Measurements from ENCODE around the gene CTRB1. TPM values are rescaled to one million over a fixed set of nuclear protein-coding genes. Genes with fewer than 3 reads are reported as not detected.
"Not testable (repeated sequence)": the region's sequence is repeated elsewhere in the genome, so short reads cannot be mapped to it uniquely, and the experiment has no call there.

The CTRB1 gene
- total and polyA plus RNA-seq, 5 experiments from 2014 or later, result not detected

GRCh38 chr16:75195811-75196790 is 22.7 kb upstream of the CTRB1 start:
- ATAC-seq, result no peak
- H3K36me3 Mint-ChIP-seq, result no peaks in the 10 kb centered on the region
- POLR2A ChIA-PET, result no interaction called here
- no peak for DNase-seq
- H3K27me3 Mint-ChIP-seq, result peaks cover 10 to 28% (median 25%) of the 10 kb centered on the region in 5 donors
- H3K4me1 Mint-ChIP-seq, result peaks cover 1 to 19% (median 13%) of the 10 kb centered on the region in 4 donors
- H3K27ac Mint-ChIP-seq, result no peak overlapping the region
- H3K9me3 Mint-ChIP-seq, result no peaks in the 10 kb centered on the region
- H3K4me3 Mint-ChIP-seq, result no peak overlapping the region

- Mint-ChIP-seq H3K4me1 (peaks cover 4 to 23% (median 19%) of the 10 kb centered on the region in 4 donors), H3K27me3 (peaks cover 10 to 29% (median 25%) of the 10 kb centered on the region in 5 donors), H3K9me3 (no peaks in the 10 kb centered on the region), H3K4me3 (no peak overlapping the region), H3K27ac (no peak overlapping the region), H3K36me3 (no peaks in the 10 kb centered on the region)
- POLR2A ChIA-PET, result no interaction called here
- DNase-seq (no peak), ATAC-seq (no peak)
These were observed 22.0 kb upstream of the CTRB1 start for GRCh38 chr16:75196836-75197235.

- Mint-ChIP-seq H3K9me3 (no peaks in the 10 kb centered on the region), H3K27ac (peak overlapping the region in 2 of 10 donors; percentile 14 to 68), H3K36me3 (no peaks in the 10 kb centered on the region), H3K4me1 (peaks cover 4 to 26% (median 22%) of the 10 kb centered on the region in 4 donors), H3K27me3 (peaks cover 9 to 31% (median 25%) of the 10 kb centered on the region in 5 donors), H3K4me3 (no peak overlapping the region)
- POLR2A ChIA-PET, result no interaction called here
- ATAC-seq, result no peak
- DNase-seq, result no peak
These were observed 21.2 kb upstream of the CTRB1 start for GRCh38 chr16:75197522-75198134.

- H3K4me1 Mint-ChIP-seq, result peaks cover 4 to 26% (median 22%) of the 10 kb centered on the region in 4 donors
- POLR2A ChIA-PET, result interaction anchor here (1.0 kb wide), 1 partner anchor 187 kb away, joined by 4 read pairs; no protein-coding TSS in a partner anchor
- no peaks in the 10 kb centered on the region for H3K36me3 Mint-ChIP-seq
- peaks cover 5 to 29% (median 25%) of the 10 kb centered on the region in 5 donors for H3K27me3 Mint-ChIP-seq
- no peak for ATAC-seq
- no peak overlapping the region for H3K27ac Mint-ChIP-seq
- no peak overlapping the region for H3K4me3 Mint-ChIP-seq
- no peaks in the 10 kb centered on the region for H3K9me3 Mint-ChIP-seq
- no peak for DNase-seq
These were observed 20.6 kb upstream of the CTRB1 start for GRCh38 chr16:75198135-75198600.

- Mint-ChIP-seq H3K4me1 (peaks cover 4 to 26% (median 22%) of the 10 kb centered on the region in 4 donors), H3K4me3 (no peak overlapping the region), H3K9me3 (no peaks in the 10 kb centered on the region), H3K27ac (peak overlapping the region in 3 of 10 donors; percentile 37 to 47 (median 39)), H3K36me3 (no peaks in the 10 kb centered on the region), H3K27me3 (peaks cover 5 to 19% (median 16%) of the 10 kb centered on the region in 5 donors)
- POLR2A ChIA-PET, result interaction anchor here (0.6 kb wide), 1 partner anchor 261 kb away, joined by 3 read pairs; no protein-coding TSS in a partner anchor
- ATAC-seq (no peak), DNase-seq (no peak)
These were observed 16.7 kb upstream of the CTRB1 start for GRCh38 chr16:75202069-75202590.

- POLR2A ChIA-PET, result interaction anchor here (0.6 kb wide), 1 partner anchor 262 kb away, joined by 3 read pairs; no protein-coding TSS in a partner anchor
- DNase-seq, result no peak
- no peak overlapping the region for H3K4me3 Mint-ChIP-seq
- no peaks in the 10 kb centered on the region for H3K36me3 Mint-ChIP-seq
- no peak for ATAC-seq
- H3K27ac Mint-ChIP-seq, result no peak overlapping the region
- H3K27me3 Mint-ChIP-seq, result peaks cover 1 to 14% (median 6%) of the 10 kb centered on the region in 5 donors
- H3K9me3 Mint-ChIP-seq, result no peaks in the 10 kb centered on the region
- peaks cover 4 to 26% (median 22%) of the 10 kb centered on the region in 4 donors for H3K4me1 Mint-ChIP-seq
These were observed 15.7 kb upstream of the CTRB1 start for GRCh38 chr16:75203096-75203495.

GRCh38 chr16:75203667-75204409 is 14.9 kb upstream of the CTRB1 start:
- H3K36me3 Mint-ChIP-seq, result no peaks in the 10 kb centered on the region
- H3K4me3 Mint-ChIP-seq, result no peak overlapping the region
- H3K4me1 Mint-ChIP-seq, result peaks cover 4 to 26% (median 22%) of the 10 kb centered on the region in 4 donors
- ATAC-seq (no peak), DNase-seq (no peak)
- no peaks in the 10 kb centered on the region for H3K9me3 Mint-ChIP-seq
- H3K27ac Mint-ChIP-seq, result peak overlapping the region in 2 of 10 donors; percentile 34 to 51
- peaks cover 0 to 9% (median 0%) of the 10 kb centered on the region in 5 donors for H3K27me3 Mint-ChIP-seq
- POLR2A ChIA-PET, result interaction anchor here (1.0 kb wide), 1 partner anchor 19 kb away, joined by 3 read pairs; no protein-coding TSS in a partner anchor

- POLR2A ChIA-PET, result interaction anchor here (1.0 kb wide), 1 partner anchor 18 kb away, joined by 3 read pairs; no protein-coding TSS in a partner anchor
- DNase-seq (no peak), ATAC-seq (no peak)
- H3K27ac Mint-ChIP-seq, result no peak overlapping the region
- peaks cover 4 to 25% (median 20%) of the 10 kb centered on the region in 4 donors for H3K4me1 Mint-ChIP-seq
- H3K27me3 Mint-ChIP-seq, result peaks cover 0 to 7% (median 0%) of the 10 kb centered on the region in 5 donors
- H3K9me3 Mint-ChIP-seq, result no peaks in the 10 kb centered on the region
- H3K36me3 Mint-ChIP-seq, result no peaks in the 10 kb centered on the region
- no peak overlapping the region for H3K4me3 Mint-ChIP-seq
These were observed 14.4 kb upstream of the CTRB1 start for GRCh38 chr16:75204410-75204758.

- not testable (repeated sequence) for DNase-seq, H3K27ac Mint-ChIP-seq, ATAC-seq, H3K27me3 Mint-ChIP-seq, H3K9me3 Mint-ChIP-seq, H3K4me3 Mint-ChIP-seq, H3K36me3 Mint-ChIP-seq
- peaks cover 4 to 20% (median 17%) of the 10 kb centered on the region in 4 donors for H3K4me1 Mint-ChIP-seq
- POLR2A ChIA-PET, result interaction anchor here (1.0 kb wide), 1 partner anchor 18 kb away, joined by 3 read pairs; no protein-coding TSS in a partner anchor
These were observed 13.9 kb upstream of the CTRB1 start for GRCh38 chr16:75204905-75205304.

- H3K4me3 Mint-ChIP-seq, POLR2A ChIA-PET, ATAC-seq, H3K36me3 Mint-ChIP-seq, H3K9me3 Mint-ChIP-seq, H3K27me3 Mint-ChIP-seq, DNase-seq, H3K27ac Mint-ChIP-seq: not testable (repeated sequence)
- peaks cover 4 to 18% (median 13%) of the 10 kb centered on the region in 4 donors for H3K4me1 Mint-ChIP-seq
These were observed 13.3 kb upstream of the CTRB1 start for GRCh38 chr16:75205438-75205837.

GRCh38 chr16:75205961-75206748 is 12.6 kb upstream of the CTRB1 start:
- H3K9me3 Mint-ChIP-seq, H3K27me3 Mint-ChIP-seq, POLR2A ChIA-PET, H3K4me3 Mint-ChIP-seq, ATAC-seq, H3K27ac Mint-ChIP-seq, H3K36me3 Mint-ChIP-seq, DNase-seq: not testable (repeated sequence)
- peaks cover 2 to 11% (median 7%) of the 10 kb centered on the region in 4 donors for H3K4me1 Mint-ChIP-seq

All from naive thymus-derived CD8-positive, alpha-beta T cell (primary cell).